H9 (cell line): ENCODE measurements around the gene METTL1. TPM values are rescaled to one million over a fixed set of nuclear protein-coding genes. Genes with fewer than 3 reads are reported as not detected.

Experiments used
- DNase-seq: peaks from one replicate; pipeline ENCODE4 v3.0.0-alpha.2; 2017
- H2AFZ ChIP-seq: one replicate; pipeline ENCODE4 v1.6.1; 2013; ENCODE audit warnings: mild to moderate bottlenecking, low read length, control low read depth, moderate library complexity
- H2AK5ac ChIP-seq: 2 replicates; pipeline ENCODE4 v1.6.1; 2013; ENCODE audit warnings: low read length, control low read depth, mixed read lengths; ENCODE audit not compliant: insufficient read length
- H2BK120ac ChIP-seq: one replicate; pipeline ENCODE4 v1.6.1; 2013; ENCODE audit warnings: low read depth, mild to moderate bottlenecking, low read length, control low read depth, inconsistent platforms; ENCODE audit not compliant: poor library complexity, severe bottlenecking
- H2BK12ac ChIP-seq: 2 replicates; pipeline ENCODE4 v1.6.1; 2013; ENCODE audit warnings: low read length, control low read depth, mixed read lengths, low read depth; ENCODE audit not compliant: insufficient read length
- H2BK15ac ChIP-seq: 2 replicates; pipeline ENCODE4 v1.6.1; 2013; ENCODE audit warnings: low read depth, low read length, control low read depth
- H2BK20ac ChIP-seq: one replicate; pipeline ENCODE4 v1.6.1; 2013; ENCODE audit warnings: low read depth, mild to moderate bottlenecking, low read length, control low read depth, inconsistent platforms; ENCODE audit not compliant: poor library complexity, severe bottlenecking
- H2BK5ac ChIP-seq: 2 replicates; pipeline ENCODE4 v1.6.1; 2013; ENCODE audit warnings: low read length, control low read depth, mixed read lengths; ENCODE audit not compliant: insufficient read length
- H3K14ac ChIP-seq: 2 replicates; pipeline ENCODE4 v1.6.1; 2013; ENCODE audit warnings: low read length, control low read depth; ENCODE audit not compliant: insufficient read depth
- H3K18ac ChIP-seq: 2 replicates; pipeline ENCODE4 v1.6.1; 2013; ENCODE audit warnings: low read depth, mild to moderate bottlenecking, mixed read lengths, low read length, control low read depth; ENCODE audit not compliant: insufficient read length
- H3K23ac ChIP-seq: 2 replicates; pipeline ENCODE4 v1.6.1; 2013; ENCODE audit warnings: low read length, control low read depth, mixed read lengths, low read depth; ENCODE audit not compliant: insufficient read length
- H3K23me2 ChIP-seq: 2 replicates; pipeline ENCODE4 v1.6.1; 2013; ENCODE audit warnings: low read depth, mild to moderate bottlenecking, mixed read lengths, low read length, control low read depth; ENCODE audit not compliant: insufficient read length, poor library complexity, severe bottlenecking
- H3K27ac ChIP-seq: 2 replicates; pipeline ENCODE4 v1.5.1; 2013; ENCODE audit warnings: low read length, control low read depth, mixed read lengths, low read depth; ENCODE audit not compliant: insufficient read length
- H3K27me3 ChIP-seq: 2 replicates; pipeline ENCODE4 v1.6.1; 2013; ENCODE audit warnings: low read length, control low read depth, inconsistent platforms; ENCODE audit not compliant: insufficient read depth
- H3K4ac ChIP-seq: 2 replicates; pipeline ENCODE4 v1.6.1; 2013; ENCODE audit warnings: low read depth, mild to moderate bottlenecking, control low read depth, inconsistent platforms, low read length, moderate library complexity
- H3K4me1 ChIP-seq: 2 replicates; pipeline ENCODE4 v1.6.1; 2013; ENCODE audit warnings: low read length, control low read depth, inconsistent platforms; ENCODE audit not compliant: insufficient read depth
- H3K4me2 ChIP-seq: 2 replicates; pipeline ENCODE4 v1.6.1; 2013; ENCODE audit warnings: low read length, control low read depth, mixed read lengths; ENCODE audit not compliant: insufficient read length, insufficient read depth
- H3K56ac ChIP-seq: 2 replicates; pipeline ENCODE4 v1.6.1; 2013; ENCODE audit warnings: low read depth, mild to moderate bottlenecking, mixed read lengths, low read length, control low read depth; ENCODE audit not compliant: insufficient read length
- H3K79me1 ChIP-seq: 2 replicates; pipeline ENCODE4 v1.6.1; 2013; ENCODE audit warnings: low read depth, mild to moderate bottlenecking, moderate library complexity, low read length, control low read depth, inconsistent platforms; ENCODE audit not compliant: insufficient read depth, poor library complexity, severe bottlenecking
- H3K79me2 ChIP-seq: 2 replicates; pipeline ENCODE4 v1.6.1; 2013; ENCODE audit warnings: low read length, control low read depth, inconsistent platforms; ENCODE audit not compliant: insufficient read depth
- H3K9ac ChIP-seq: 2 replicates; pipeline ENCODE4 v1.6.1; 2013; ENCODE audit warnings: low read length, control low read depth, mixed read lengths; ENCODE audit not compliant: insufficient read length; ENCODE audit errors: extremely low read depth
- H3K9me3 ChIP-seq: one replicate; pipeline ENCODE4 v1.6.1; 2013; ENCODE audit warnings: low read depth, low read length, inconsistent platforms; ENCODE audit not compliant: control insufficient read depth
- H3T11ph ChIP-seq: one replicate; pipeline ENCODE4 v1.6.1; 2013; ENCODE audit warnings: mild to moderate bottlenecking, low read length, control low read depth, inconsistent platforms
- H4K20me1 ChIP-seq: one replicate; pipeline ENCODE4 v1.6.1; 2013; ENCODE audit not compliant: control insufficient read depth, insufficient read length, insufficient read depth
- H4K5ac ChIP-seq: 2 replicates; pipeline ENCODE4 v1.6.1; 2013; ENCODE audit warnings: low read depth, mild to moderate bottlenecking, mixed read lengths, low read length, control low read depth; ENCODE audit not compliant: insufficient read length
- H4K8ac ChIP-seq: replicated peaks from 2 replicates; pipeline ENCODE4 v1.6.1; 2013; ENCODE audit warnings: low read length, control low read depth, mixed read lengths, low read depth; ENCODE audit not compliant: insufficient read length
- H4K91ac ChIP-seq: 2 replicates; pipeline ENCODE4 v1.6.1; 2013; ENCODE audit warnings: low read depth, mild to moderate bottlenecking, moderate library complexity, mixed read lengths, low read length, control low read depth; ENCODE audit not compliant: insufficient read length
- H3K27ac Mint-ChIP-seq, 3 experiments: 2 replicates in 2 of 3; 3 replicates in 1 of 3; pipeline ENCODE4 v1.8.0; 2020 to 2021; ENCODE audit warnings: mixed read lengths in 3 of 3, mild to moderate bottlenecking in 1 of 3, moderate library complexity in 1 of 3
- H3K27me3 Mint-ChIP-seq: 2 replicates; pipeline ENCODE4 v1.8.0; 2021; ENCODE audit warnings: low read depth, mild to moderate bottlenecking, moderate library complexity, mixed read lengths
- H3K36me3 Mint-ChIP-seq, 3 experiments: 2 replicates in 2 of 3; 3 replicates in 1 of 3; pipeline ENCODE4 v1.8.0; 2020 to 2021; ENCODE audit warnings: low read depth in 3 of 3, mixed read lengths in 3 of 3; ENCODE audit not compliant: insufficient read depth in 1 of 3
- H3K4me1 Mint-ChIP-seq, 2 experiments: 2 replicates each; pipeline ENCODE4 v1.8.0; 2020; ENCODE audit warnings: mixed read lengths in 2 of 2
- H3K4me3 Mint-ChIP-seq, 2 experiments: 2 replicates in 1 of 2; 3 replicates in 1 of 2; pipeline ENCODE4 v1.8.0; 2020 to 2021; ENCODE audit warnings: mild to moderate bottlenecking in 2 of 2, mixed read lengths in 2 of 2, moderate library complexity in 1 of 2
- H3K9me3 Mint-ChIP-seq, 2 experiments: 2 replicates in 1 of 2; 3 replicates in 1 of 2; pipeline ENCODE4 v1.8.0; 2020; ENCODE audit warnings: mild to moderate bottlenecking in 2 of 2, mixed read lengths in 2 of 2, moderate library complexity in 1 of 2
- WGBS: extraction: QIAGEN DNeasy Blood & Tissue Kit; methylation state at CpG from one replicate; pipeline ENCODE4 v1.1.7; 2013; ENCODE audit warnings: missing lambda C conversion rate, low lambda C conversion rate, mixed read lengths; ENCODE audit not compliant: insufficient read length; ENCODE audit errors: extremely low coverage; 5-methylcytosine and 5-hydroxymethylcytosine counted together
- total RNA-seq: library from RNA; stranded (reverse); gene quantifications from 2 replicates; pipeline ENCODE4 v1.2.1, GENCODE V29; 2021
- TF ChIP-seq, protein P1 (sequence below): fragments of 200-600 bp; sonication (generic); conservative IDR thresholded peaks from 3 replicates; pipeline ENCODE4 v1.8.0; 2021; ENCODE audit warnings: antibody characterized with exemption, mild to moderate bottlenecking

The METTL1 gene
- total RNA-seq, 1 experiment from 2014 or later: 58.4 TPM

DNA sequence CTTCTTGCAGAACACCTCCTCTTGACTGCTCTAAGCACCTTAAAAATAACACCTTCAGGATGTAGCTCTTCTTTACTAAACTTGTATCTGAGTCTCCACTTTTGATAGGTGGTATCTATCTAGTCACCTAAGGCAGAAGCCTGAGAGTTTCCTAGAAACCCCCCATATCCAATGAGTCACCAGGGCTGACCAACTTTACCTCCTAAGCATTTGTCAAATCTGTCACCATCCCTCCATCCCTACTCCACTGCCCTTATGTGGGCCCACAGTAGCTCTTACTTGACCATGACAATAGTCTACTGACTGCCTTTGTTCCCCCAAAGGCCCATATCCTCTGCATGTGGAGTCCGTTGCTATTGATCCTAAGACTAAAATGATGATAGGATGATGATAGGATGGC, 30.7 kb upstream of the METTL1 start:
- no peak overlapping the region; a peak in 1 of 7 replicates for H3K27ac Mint-ChIP-seq

More for the DNA sequence above, 30.7 kb upstream of the METTL1 start:
- Histone ChIP-seq H2AK5ac (no peak overlapping the region), H3K79me1 (no peaks in the 10 kb centered on the region), H2BK12ac (no peak overlapping the region), H4K20me1 (no peaks in the 10 kb centered on the region), H2BK20ac (no peak overlapping the region), H3K56ac (no peak overlapping the region), H2BK15ac (no peak overlapping the region), H3K9me3 (no peaks in the 10 kb centered on the region), H3K27me3 (no peaks in the 10 kb centered on the region), H3T11ph (no peak overlapping the region), H3K23ac (no peak overlapping the region), H3K18ac (no peak overlapping the region), H3K14ac (no peak overlapping the region), H4K91ac (no peak overlapping the region), H2AFZ (no peak overlapping the region), H3K4ac (no peak overlapping the region), H3K27ac (no peak overlapping the region), H3K4me1 (no peaks in the 10 kb centered on the region; the same call in 1 of the 2 replicates), H3K4me2 (no peak overlapping the region), H3K79me2 (no peaks in the 10 kb centered on the region), H3K9ac (no peak overlapping the region), H2BK120ac (no peak overlapping the region), H4K5ac (no peak overlapping the region), H3K23me2 (no peaks in the 10 kb centered on the region), H2BK5ac (no peak overlapping the region), H4K8ac (no peak overlapping the region)
- Mint-ChIP-seq H3K4me3 (no peak overlapping the region), H3K27me3 (no peaks in the 10 kb centered on the region), H3K9me3 (no peaks in the 10 kb centered on the region), H3K36me3 (peaks cover 0 to 16% (median 0%) of the 10 kb centered on the region in 3 experiments; a peak in 3 of 7 replicates), H3K4me1 (peaks cover 2 to 3% of the 10 kb centered on the region in 2 experiments; a peak in 3 of 4 replicates)
- TF ChIP-seq, protein P1, sequence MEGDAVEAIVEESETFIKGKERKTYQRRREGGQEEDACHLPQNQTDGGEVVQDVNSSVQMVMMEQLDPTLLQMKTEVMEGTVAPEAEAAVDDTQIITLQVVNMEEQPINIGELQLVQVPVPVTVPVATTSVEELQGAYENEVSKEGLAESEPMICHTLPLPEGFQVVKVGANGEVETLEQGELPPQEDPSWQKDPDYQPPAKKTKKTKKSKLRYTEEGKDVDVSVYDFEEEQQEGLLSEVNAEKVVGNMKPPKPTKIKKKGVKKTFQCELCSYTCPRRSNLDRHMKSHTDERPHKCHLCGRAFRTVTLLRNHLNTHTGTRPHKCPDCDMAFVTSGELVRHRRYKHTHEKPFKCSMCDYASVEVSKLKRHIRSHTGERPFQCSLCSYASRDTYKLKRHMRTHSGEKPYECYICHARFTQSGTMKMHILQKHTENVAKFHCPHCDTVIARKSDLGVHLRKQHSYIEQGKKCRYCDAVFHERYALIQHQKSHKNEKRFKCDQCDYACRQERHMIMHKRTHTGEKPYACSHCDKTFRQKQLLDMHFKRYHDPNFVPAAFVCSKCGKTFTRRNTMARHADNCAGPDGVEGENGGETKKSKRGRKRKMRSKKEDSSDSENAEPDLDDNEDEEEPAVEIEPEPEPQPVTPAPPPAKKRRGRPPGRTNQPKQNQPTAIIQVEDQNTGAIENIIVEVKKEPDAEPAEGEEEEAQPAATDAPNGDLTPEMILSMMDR: no peak
- no peak for DNase-seq
- WGBS: no CpG with 5 or more reads among the region's 1 CpG
